HUDEP-2 (cell line): Measurements from ENCODE around the gene PSMD3.
A peak's percentile ranks its signal among the peaks of the same experiment; 100 is the strongest.

Source experiments
- DNase-seq, 76 experiments: peaks; one replicate each; lab custom pipeline; 2025; ENCODE audit not compliant: unreplicated experiment in 76 of 76; lab: John Stamatoyannopoulos, UW

PSMD3 gene

DNA sequence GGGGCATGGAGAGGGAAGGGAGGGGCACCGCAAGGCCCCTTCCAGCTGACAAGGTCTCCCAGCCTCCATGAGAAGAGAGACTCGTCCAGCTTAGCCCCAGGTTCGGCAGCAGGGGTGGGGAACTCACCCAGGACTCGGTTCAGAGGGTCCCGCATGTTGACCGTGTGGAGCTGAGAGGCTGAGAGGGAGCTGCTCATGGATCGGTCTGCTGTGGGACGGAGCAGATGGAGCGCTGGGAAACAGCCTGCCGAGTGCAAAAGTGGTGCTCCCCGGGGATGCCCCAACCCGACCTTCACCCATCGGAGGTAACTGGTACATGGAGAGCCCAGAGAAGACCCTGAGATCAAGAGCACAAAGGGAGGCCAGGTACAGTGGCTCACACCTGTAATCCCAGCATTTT is 39.5 kb downstream of the PSMD3 start:
- no peak for DNase-seq

DNA sequence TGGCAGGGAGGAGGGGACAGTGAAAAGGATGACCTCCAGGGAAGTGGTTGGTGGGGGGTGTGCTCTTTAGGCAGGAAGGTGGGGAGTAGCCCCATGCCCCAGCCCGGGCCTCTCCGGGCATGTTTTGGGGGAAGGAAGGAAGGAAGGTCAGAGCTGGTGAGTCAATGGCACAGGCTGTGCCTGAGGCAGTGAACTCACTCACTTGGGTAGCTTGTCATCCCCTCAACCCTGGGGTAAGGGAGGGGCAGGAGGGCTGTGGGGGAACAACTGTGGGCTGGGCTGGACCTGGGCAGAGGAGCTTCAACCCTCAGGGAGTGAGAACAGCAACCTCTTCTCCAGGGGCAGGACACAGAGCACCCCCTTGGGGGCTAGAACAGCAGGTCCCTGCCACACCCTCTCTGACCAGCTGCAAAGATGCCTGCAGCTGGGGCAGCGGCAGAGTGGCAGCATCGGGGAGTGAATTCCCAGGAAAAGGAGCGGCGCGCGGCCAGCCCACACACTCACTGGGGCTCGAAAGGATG is 40.9 kb downstream of the PSMD3 start:
- DNase-seq = no peak

DNA sequence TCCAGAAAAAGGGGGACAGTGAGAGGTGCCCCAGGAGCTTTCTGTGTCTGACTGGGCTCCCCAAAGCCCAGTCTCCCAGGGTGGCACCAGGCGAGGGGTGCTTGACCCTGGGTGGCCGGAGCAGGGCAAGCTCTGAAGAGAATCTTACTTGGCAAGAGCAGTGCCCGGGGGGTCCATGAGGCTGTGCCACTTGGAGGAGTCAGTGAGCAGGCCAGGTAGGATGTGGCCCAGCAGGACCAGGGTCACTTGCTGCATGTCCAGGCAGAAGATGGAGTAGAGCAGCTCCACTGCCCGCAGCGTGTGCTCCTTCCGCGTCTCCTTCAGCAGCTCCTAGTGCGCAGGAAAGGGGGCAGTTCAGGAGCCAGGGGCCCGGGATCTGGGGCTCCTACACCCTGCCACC is 41.9 kb downstream of the PSMD3 start:
- DNase-seq = no peak

DNA sequence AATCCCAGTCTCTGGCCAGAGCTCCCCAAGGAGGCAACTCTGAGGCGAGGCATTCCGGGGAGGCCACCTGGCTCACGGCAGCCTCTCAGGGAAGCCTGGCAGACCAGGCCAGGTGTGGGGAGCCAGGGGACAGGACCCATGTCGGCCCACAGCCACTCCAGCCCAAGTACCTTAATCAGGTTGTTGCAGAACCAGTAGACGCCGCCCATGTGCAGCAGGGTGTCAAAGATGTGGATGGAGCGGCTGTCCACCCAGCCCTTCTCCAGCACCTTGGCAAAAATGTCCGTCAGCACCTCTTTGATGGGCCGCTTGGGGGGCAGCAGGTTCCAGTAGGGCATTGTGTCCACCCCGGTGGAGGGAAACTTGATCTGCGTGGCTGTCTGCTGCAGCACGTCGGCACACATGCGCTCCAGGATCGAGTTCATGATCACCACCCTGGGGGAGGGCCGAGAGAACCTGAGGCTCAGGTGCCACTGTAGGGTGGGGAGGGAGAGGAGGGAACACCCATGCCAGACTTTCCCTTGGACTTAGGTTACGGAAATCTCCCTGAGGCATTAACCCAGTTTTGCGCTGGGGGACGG is 42.4 kb downstream of the PSMD3 start:
- no peak for DNase-seq

DNA sequence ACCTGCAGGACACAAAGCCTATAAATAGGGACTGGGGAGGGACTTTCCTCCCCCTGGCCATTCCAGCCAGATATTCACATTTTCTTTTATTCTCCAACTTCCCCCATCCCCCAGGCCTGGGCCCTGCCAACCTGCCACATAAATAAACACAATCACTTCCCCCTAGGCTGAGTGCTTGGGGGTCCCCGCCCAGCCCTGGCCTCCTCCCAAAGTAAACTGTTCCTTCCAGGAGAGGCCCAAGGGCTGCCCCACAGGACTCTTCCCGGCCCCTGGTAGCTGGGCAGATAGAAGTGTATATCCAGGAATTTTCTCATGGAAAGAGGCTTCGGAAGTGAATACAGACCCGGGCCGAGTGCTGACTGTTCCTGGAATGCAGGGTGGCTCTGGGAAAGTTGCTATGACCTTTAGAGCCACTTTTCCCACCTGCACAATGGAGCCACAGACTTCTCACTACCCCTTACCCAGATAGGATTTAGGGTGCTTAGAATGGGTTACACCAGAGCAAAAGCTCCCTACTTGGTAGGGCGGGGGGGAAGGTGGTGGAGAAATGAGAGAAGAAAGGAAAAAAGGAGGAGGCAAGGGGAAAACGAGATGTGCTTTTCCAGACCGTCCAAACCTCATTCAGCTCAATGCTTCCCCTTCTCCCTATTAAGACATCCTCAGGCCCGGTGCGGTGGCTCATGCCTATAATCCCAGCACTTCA is 43.1 kb downstream of the PSMD3 start:
- DNase-seq = no peak

DNA sequence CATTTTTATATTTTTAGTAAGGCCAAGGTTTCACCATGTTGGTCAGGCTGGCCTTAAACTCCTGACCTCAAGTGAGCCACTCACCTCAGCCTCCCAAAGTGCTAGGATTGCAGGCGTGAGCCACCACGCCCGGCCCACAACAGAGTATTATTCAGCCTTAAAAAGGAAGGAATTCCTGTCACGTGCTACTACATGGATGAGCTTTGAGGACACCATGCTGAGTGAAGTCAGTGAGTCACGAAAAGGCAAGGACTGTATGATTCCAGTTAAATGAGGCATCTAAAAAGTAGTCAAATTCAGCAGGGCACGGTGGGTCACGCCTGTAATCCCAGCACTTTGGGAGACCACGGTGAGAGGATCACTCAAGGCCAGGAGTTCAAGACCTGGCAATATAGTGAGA is 44.3 kb downstream of the PSMD3 start:
- no peak for DNase-seq

DNA sequence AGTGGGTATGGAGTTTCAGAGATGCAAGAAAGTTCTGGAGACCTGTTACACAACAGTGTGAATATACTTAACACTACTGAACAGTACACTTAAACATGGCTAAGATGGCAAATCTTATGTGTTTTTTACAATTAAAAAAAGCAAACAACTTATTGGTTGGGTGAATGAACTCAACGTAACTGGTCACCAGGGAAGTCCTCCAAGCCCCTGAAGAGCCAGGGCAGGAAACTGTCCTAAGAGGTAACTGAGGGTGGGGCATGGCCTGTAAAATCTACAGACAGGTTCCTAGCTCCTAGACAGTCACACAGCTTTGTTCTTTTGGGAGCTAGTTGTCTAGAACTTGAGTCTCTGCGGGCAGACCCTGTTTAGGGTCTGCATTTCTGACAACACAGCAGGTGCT is 45.0 kb downstream of the PSMD3 start:
- no peak for DNase-seq

DNA sequence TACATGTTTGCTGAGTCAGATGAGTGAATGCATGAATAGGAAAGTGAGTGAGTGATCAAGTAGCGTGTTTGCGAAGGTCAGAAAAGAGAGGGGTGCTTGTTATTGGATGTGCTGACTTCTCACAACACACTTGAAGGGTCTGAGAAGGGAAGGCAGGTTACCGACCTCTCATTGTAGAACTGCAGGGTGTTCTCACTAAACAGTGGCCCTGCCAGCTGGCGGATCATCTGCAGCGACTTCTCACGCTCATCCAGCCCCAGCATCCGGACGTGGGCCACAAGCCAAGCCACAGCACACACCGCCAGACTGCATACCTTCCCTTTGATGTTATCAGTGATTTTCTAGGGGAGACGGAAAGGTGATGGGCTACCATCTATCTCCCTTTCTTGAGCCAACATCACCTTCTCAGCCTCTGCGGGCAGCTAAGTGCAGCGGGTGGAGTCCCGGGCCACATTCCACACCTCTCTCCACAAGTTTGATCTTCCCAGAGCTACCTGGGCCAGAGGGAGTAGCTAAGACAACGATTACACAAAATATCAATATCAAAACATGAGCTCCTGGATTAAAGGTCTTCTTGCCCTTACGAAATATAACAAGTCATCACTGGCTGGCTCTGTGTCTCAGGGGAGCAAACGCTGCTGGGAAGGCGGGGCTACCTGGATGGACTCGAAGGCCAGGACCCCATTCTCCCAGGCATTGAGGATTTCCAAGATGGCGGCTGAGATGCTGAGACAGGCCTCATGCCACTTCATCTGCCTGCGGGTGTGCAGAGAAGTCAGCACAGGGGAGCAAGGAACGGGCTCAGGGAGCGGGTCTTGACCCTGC is 45.6 kb downstream of the PSMD3 start:
- no peak for DNase-seq

DNA sequence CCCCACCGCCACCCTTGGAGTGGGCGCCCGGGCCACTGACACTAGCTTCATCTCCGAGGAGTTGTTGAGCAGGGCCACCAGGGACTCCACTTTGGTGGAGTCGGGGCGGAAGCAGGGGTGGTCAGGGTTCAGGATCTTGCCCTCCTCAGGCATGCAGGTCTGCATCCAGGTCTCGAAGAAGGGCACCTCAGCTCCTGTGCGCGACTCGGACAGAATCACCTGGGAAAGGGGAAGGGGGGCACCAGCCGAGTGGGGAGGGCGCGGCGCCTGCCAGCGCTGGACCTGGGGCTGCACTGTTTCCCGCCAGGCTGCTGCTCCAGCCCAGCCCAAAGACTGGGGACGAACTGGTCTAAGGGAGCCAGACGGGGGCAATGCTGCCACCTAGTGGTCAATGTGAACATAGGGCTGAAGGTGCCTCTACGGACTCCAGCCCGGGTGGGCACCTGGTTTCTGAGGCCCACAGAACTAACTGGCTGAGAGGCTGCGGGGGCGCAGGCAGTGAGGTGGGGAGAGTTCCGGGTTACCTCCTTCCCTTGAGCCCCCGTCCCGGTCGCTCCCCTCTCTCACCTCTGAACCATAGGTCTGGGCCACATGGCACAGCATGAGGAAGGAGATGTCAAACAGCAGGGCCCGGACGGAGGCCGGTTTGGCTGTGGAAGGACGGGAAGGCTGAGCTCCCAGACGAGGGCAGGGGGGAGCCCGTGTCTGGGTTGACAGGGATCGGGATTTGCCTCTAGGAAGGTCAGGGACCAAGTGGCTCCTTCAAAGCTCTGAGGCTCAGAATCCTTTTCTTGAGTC is 46.4 kb downstream of the PSMD3 start:
- DNase-seq = peak in 70 of 76 experiments; percentile 5 to 82 (median 60)

DNA sequence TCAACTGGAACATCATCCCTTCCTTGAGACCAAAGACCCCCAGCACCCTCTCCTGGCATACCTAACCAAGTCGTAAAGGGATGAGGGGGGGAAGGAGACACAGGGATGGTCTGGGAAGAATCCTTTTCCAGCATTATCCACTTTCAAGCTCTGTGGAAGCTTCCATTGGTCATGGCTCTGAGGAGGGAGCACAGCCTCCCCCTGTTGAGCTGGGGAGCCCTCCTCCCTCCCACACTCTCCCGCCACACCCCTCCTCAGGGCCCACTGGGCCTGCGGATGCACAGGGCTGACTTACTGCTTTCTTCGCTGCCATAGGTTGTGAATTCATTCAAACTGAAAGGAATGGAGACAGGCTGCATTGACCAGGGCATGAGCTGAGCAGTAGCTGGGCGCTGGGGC is 47.0 kb downstream of the PSMD3 start:
- DNase-seq = no peak

DNA sequence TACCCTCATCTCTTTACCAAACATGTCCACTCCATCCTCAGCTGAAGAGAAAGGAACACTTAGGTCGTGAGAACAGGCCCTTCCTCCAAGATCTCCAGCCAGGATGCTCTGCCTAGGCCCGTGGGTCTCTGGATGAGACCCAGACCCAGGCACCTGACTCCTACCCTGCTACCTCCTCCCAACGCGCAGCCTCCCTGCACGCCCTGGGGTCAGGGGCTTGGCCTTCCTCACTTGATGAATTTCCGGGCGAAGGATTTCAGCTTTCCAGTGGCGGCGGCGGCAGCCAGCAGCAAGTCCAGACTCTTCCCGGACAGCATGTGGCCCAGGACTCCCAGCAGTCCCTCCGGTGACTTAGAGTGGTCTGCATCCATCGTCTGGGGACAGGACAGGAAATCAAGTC is 48.0 kb downstream of the PSMD3 start:
- DNase-seq = no peak

DNA sequence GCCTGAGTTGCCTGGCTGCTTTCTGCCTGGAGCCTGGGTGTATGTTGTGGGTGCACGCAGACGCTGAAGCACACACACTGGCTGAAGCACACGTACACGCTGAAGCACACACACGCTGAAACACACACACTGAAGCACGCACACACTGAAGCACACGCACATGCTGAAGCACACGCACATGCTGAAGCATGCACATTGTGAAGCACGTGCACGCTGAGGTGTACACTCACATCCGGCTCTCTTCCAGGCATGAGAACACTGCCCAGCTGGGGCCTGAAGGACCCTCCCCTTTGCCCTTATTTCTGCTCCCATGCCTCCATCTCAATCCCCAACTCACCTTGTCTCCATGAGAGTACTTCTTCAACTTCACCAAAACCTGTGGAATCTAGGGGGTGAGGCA is 51.1 kb downstream of the PSMD3 start:
- DNase-seq = no peak

DNA sequence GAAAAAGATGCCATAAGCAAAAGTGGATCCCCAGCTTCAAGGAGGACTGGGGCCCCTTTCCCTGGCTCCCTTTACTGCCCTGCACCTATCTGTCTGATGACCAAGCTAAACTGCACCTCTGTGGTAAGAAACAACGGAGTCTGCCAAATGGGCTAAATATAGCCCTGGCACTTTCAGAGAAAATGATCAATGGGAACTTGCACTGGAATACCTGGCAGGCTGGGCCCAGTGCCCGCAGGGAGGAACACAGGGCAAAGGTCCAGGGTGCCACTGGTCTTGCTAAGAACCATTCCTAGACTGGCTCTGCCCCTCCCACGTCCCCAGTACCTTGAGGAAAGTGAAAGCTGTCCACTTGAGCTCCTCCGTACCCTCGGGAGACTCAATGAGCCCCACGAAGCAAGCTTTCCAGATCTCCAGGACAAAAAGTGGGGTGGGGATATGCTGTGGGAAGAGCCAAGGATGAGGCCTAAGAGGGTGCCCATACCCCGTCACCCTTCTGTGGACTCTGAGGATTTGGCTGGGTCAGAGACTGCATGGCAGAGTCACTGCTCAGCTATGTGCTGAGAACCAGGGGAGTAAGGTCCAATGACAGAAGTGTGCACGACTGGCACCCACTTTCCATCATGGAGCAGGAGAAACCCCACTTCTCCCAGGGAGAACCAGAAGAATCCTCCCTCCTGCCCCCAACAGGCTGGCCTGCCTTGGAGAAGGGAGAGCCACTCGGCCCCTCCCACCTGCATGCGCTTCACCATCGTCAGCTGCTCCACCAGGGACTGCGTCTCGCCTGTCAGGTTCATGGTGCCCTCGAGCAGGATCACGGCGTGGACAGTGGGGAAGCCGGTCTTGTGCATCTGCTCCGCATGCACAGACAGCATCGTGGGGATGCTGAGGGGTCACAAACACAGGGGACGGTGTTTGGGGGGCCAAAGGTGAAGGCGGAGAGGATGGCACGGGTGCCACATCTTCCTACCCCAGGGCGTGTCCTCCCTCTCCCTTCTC is 52.0 kb downstream of the PSMD3 start:
- no peak for DNase-seq

DNA sequence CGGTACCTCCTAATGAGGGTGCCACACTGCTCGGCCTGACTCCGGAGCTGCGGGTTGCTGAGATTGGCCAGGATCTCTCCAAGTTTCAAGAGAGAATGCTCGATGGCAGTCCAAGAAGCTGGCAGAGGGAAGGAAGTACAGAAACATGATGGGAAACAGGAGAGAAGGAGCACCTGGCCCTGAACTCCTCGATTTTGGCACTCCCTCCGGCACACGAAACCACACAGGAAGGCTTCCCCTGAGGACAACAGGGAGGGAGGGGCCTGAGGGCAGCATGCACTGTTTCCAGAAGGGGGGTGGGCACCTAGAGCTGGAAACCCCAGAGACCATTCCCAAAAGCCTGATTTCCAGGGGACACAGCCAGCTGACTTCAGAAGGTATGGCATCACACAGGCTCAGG is 52.7 kb downstream of the PSMD3 start:
- DNase-seq = no peak

DNA sequence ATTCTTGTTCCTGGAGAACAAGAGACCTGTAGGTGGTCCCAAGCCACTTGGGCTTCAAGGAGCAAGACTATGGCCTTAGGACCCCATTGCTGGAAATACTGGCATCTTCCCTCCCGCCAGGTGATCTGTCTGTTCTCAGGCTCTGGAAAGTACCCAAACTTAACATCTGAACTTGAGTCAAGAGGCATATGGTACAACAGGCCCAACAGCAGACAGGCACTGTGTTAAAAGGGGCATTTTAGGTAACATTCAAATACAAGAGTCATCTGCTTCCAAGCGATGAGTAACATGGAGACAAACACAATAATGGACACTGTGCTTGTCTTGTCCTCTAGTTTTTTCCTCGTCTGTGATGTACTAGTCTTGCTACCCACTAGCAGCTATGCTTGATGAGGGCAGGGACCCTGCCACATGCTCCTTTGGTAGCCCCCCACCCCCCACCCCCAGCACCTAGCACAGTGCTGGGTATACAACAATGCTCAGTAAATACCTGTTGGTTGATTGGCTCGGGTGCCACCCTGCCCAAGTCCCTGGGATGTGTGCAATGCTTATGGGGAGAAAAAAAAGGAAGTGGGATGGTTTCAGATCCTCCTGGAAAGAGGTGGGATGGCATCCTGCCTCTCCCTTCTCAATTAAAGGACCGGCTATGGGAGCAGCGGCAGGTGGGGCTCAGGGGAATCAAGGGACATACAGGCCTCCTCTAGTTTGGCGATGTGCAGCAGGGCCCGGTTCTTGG is 54.0 kb downstream of the PSMD3 start:
- no peak for DNase-seq

DNA sequence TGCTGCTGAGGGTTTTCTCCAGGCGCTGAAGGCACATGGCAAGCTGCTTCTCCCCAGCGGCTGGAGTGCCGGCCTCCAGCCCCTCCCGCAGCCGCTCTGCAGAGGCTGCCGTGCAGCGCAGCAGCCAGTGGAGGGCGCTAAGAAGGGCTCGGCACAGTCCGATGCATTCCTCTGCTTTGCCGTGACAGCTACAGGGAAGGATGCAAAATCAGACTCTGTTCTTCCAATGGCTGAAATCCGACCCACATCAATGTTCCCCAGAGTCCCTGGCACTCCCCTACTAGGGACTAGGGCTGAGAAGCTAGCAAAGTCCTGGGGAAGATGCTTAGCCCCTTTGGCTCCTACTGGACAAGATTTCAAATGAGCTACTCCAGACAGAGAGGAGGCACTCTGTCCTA is 54.6 kb downstream of the PSMD3 start:
- DNase-seq = peak in 27 of 76 experiments; percentile 3 to 59 (median 16)

DNA sequence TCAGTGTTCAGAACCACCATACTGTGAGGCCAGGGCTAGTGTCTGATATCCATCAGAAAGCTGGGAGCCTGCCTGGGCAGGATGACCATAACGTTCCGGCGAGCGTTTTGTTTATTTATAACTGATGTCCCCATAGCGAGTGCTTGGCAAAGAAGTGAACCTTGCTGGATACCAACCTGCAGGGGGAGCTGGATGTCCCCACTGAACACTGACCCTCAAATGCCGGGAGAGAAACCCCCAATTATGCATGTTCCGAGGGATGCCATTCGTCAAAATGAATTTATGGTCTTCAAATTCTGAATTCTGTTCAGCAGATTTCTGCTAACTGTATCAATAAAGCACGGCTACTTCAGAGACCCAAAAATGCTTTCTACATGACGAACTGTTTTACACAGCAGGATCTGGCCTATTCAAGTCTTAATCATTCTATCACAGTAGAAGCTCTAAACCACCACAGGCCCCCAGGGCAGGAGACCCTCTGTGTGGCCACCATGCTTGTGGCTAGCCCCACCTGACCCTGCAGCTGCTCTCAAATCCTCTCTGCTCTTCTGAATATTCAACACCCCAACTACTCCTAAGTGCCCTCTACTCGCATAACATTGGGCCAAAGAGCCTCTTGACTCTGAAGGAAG is 58.4 kb downstream of the PSMD3 start:
- DNase-seq = peak in 11 of 76 experiments; percentile 4 to 34 (median 17)

DNA sequence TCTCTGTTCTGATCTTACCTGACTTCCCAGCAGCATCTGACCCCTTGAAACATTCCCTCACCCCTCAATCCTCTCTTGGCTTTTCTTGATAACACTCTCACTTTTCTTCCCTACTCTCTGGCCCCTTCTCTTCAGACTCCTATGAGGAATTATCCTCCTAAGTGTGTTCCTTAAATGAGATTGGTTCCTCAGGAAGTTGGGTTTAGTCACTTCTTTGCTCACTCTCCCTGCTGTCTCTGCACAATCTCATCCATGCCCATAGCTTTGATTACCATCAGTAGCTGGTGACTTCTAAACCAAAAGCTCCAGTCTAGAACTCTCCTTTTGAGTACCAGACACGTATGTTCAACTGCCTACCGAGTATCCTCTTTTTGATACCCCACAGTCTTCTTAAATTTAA is 60.6 kb downstream of the PSMD3 start:
- no peak for DNase-seq
